ENCODE data around the gene NLGN1.

NLGN1 gene

DNA sequence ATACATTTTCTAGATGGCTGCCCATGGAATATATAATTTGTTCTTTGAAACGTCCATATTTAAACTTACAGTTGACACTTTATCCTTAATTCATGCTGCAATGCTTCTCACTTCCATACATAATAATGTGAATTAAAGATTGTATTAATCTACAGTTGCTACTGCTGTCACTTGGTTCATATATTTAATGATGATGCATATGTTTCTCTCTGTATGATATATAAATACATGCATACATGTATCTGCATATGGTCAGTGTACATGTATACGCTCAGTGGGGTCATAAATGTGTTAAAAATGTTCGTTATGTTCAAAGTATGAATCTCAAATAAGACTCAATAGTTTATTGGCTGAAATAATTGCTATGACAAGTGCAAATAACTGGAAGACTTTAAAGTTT, 382.5 kb downstream of the NLGN1 start:
- DNase-seq: no peak

DNA sequence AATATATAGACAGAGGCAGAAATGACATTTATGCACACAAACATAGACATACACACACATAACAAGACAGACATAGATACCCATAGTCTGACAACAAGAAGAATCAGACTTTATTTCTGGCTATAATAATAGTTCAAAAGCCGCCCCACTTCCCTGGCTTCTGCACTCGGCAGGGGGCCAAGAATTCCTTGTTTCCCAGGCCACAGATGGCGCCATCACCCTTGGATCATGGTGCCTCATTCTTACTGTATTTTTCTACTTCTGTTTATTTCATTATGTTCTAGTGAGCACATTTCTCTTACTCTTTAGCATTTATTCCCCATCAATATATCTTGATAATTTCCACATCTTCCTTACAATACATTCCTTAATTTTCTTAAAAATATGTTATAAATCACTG, 387.5 kb downstream of the NLGN1 start:
- no peak for DNase-seq

DNA sequence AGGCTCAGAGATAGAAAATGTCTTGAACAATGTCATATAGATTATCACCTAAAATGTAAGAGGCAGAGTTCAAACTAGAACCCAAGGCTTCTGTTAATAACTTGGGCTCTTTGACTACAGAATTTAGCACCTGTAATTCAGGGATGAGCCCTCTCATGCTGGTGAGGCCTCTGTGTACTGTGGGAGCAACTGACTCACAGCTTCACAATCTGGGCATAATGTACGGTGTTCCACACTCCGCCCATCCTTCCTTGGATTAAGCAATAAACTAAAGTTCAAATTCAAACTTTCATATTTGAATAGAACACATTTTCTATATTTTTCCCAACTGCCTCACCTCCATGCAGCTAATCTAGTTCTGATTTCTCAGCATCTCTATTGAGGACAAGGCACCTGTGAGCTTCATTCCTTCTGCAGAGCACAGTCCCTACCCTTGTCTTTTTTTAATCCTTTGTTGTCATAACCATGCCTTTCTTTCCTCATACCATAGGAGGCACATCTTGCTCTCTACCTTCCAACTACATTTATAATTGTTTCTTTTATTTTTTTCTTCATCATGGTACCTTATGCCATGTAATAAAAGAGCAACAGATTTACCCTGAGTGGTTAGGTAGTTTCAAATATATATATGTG, 392.1 kb downstream of the NLGN1 start:
- no peak for DNase-seq

- no peak for DNase-seq
Observed at GRCh38 chr3:173793963-173794362, 396.4 kb downstream of the NLGN1 start.

DNA sequence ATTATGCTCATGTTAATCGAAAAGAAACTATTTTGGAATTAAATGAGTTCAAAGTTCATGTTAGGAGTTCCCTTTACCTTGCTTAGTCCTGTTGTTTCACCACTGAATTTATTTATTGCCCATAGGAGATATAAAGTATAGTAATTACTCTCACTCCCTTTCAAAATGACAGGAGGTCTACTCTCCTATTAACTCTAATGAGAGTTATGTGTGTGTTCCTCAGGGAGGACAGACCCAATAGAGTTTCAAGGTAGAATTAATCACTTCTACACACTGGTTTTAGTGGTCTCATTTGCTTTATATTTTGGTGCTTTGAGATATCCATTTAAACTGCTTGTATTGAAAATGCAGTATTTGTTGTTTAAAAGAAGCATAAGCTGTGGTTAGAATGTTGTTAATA, 398.9 kb downstream of the NLGN1 start:
- DNase-seq: no peak

GRCh38 chr3:173796890-173797289, 399.3 kb downstream of the NLGN1 start:
- DNase-seq: no peak

- DNase-seq: no peak
Observed at GRCh38 chr3:173799060-173799816, 401.7 kb downstream of the NLGN1 start.

DNA sequence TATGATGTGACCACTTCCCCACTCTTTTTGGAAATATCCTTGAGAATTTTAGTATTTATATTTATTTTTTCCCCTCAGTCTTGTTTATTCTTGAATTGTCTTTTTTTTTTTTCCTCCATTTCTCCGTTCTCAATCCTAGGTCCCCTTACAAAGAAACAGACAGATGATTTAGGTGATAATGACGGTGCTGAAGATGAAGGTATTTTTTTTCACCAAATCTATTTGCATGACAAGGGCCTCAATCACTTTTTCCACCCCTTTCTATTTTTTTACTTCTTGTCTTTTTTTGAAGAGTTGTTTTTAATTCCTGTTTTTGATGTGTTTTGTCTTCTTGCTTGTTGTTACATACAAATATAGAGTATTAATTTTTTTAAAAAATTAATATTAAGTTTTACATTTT, 402.6 kb downstream of the NLGN1 start:
- no peak for DNase-seq

- DNase-seq: no peak
Observed at GRCh38 chr3:173814809-173815208, 417.3 kb downstream of the NLGN1 start.

DNA sequence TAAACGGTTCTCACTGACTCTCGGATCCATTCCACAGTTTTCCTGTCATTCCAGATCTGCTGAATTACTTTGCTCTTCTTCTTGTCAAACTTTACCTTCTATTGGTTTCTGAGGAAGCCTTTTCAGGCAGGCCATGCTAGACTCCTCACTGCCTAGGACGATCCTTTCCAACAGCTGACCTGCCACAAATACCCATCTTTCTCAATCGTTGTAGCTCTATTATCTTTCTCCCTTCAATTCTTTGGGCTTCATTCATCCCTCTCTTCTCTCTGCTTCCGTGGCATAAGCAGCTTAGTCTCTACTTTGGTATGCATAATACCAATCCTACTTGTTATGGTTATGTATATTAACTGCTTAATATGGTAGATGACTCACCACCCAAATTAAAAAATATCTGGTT, 421.8 kb downstream of the NLGN1 start:
- no peak for DNase-seq

GRCh38 chr3:173823911-173824460, 426.4 kb downstream of the NLGN1 start:
- no peak for DNase-seq

GRCh38 chr3:173825730-173826129, 428.2 kb downstream of the NLGN1 start:
- DNase-seq: no peak

DNA sequence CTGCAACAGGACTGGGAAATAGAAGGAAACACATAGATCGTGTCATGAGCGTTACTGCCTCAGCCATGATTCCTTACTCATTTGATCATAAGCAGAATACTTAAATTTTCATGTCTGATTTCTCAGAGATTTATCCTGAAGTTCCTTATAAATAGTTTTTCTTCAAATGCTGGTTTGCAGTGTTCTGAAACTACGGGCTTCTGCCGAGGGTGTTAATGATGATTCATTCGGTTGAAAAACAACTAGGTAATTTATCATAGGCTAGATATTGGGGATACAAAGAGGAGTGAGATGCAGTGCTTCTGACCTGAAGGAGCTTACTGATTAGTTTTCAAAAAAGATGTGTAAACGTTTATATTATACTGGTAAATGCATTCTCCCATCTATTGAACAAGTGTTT, 428.9 kb downstream of the NLGN1 start:
- DNase-seq: no peak

DNA sequence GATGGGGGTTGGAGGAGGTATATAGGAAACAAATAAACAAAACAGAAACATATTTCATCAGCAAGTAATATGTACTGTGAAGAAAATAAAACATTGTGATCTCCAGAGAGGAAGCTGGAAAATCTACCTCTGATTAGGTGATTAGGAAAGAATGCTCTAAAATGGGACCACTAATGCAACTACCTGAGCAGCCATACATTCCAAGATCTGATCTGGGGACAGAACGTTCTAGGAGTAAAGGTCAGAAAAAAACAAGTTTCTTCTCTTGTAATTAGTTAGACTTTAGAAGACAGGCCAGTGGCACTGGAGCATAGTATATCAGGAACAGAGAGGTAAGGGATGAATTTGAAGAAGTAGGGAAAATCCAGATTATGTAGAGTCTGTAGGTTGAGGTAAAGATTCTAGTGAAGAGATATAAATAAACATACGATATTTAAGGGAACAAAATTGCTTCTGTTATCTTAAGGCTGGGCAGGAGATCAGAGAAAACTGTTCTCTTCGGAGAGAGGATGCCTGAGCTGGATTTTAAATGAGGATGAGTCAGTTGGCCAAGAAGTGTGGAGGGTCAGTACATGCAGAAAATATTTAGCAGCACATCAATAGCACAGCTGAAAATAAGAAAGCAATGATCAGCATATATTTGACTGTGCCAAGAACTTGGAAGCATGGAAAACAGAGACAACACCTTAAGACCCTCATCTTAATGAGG, 429.5 kb downstream of the NLGN1 start:
- no peak for DNase-seq

GRCh38 chr3:173838644-173839043, 441.1 kb downstream of the NLGN1 start:
- DNase-seq: no peak

DNA sequence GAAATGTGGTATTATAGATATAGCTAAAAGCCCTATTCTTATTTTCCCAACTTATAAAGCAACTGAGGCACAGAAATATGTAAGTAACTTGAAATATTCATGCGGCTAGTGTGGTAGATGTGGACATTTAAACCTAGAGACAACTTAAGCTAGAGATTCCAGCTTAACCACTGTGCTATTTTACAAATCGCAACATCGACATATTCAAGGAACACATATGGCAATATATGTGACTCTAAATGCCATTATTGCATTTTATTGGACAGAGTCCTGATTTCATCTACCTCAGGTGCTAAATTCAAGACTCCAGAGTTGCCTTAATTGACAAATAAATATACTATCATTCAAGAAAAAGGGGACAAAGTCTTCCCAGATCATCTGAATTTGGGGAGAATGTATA, 442.3 kb downstream of the NLGN1 start:
- DNase-seq: no peak

GRCh38 chr3:173841334-173841733, 443.8 kb downstream of the NLGN1 start:
- no peak for DNase-seq

DNA sequence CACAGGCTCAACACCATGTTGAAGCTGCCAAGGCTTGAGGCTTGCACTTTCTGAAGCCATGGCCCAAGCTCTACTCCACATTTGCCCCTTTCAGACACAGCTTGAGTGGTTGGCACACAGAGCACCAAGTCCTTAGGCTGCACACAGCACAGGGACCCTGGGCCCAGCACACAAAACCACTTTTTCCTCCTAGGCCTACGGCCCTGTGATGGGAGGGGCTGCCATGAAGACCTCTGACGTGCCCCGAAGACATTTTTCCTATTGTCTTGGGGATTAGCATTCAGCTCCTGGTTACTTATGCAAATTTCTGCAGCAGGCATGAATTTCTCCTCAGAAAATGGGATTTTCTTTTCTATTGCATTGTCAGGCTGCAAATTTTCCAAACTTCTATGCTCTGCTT, 445.5 kb downstream of the NLGN1 start:
- DNase-seq: no peak

GRCh38 chr3:173846584-173846983, 449.0 kb downstream of the NLGN1 start:
- no peak for DNase-seq

- no peak for DNase-seq
Observed at GRCh38 chr3:173849489-173849888, 451.9 kb downstream of the NLGN1 start.

- DNase-seq: no peak
Observed at GRCh38 chr3:173857154-173857553, 459.6 kb downstream of the NLGN1 start.

GRCh38 chr3:173862701-173863100, 465.2 kb downstream of the NLGN1 start:
- no peak for DNase-seq

DNA sequence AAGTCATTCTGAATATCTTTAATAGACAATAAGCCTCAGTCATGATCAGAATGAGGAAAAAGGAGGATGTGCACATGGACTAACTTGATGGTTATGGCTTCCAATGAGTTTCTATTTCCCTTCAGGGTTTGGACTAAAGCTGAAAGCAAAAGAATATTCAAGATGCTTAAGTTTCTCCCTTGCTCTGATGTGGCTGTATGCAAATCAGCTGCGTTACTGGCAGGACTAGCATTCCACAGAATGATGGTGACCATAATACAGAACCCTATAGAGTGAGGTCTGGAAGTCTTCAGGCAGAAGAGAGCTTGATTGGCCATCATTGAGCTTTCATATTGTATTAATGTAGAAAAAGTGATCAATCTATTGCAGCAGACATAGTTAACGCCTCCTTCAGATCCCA, 466.0 kb downstream of the NLGN1 start:
- DNase-seq: no peak

All from activated CD8-positive, alpha-beta memory T cell treated with anti-CD3 and anti-CD28 coated beads for 24 hours (primary cell).